HG03039 (cell line): ENCODE data around the gene HK2.
A peak's percentile ranks its signal among the peaks of the same experiment; 100 is the strongest.
"Not testable (repeated sequence)": the region's sequence is repeated elsewhere in the genome, so short reads cannot be mapped to it uniquely, and the experiment has no call there.

ENCODE experiments used
- ATAC-seq: cut with Tn5 transposase; IDR thresholded peaks from one replicate; pipeline ENCODE4 v1.9.1; 2021; ENCODE audit warnings: mild to moderate bottlenecking, moderate library complexity; ENCODE audit not compliant: unreplicated experiment

HK2 gene

DNA sequence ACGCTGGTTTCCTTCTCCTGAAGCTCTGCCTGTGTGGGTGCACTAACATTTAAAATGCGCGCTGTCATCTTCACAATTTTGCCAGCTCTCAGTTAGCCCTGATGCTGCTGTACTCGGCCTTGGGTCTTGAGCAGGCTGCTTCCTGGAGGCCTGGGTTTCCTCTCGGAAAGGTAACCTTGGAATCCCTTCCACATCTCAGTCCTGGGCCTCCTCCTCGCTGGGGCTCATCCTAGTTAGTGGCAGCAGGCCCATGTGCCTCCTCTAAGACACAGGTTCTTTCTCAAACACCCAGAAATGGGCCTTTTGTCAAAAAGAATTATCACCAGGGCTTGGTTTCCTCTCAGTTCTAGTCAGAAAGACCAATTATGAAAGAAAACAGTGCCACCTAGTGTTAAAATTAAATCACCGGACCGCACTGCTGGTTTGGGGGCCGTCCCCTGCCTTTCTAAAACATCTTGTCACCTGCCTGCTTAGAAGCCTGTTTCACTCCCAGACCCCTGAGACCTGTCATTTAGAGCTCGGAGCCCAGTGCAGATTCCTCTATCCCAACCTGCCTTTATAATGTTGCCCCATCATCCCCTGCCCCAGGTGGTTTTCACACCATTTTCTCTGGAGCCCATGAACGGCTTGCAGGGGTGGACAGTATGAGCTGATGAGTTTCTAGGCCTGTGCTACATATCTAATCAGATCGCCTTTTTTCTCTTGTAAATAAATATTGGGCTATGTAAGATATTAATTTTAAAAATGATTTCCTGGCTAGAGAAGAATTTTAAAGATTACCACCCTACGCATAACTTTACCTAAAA is 42.4 kb downstream of the HK2 start:
- ATAC-seq, result peak; percentile 63

DNA sequence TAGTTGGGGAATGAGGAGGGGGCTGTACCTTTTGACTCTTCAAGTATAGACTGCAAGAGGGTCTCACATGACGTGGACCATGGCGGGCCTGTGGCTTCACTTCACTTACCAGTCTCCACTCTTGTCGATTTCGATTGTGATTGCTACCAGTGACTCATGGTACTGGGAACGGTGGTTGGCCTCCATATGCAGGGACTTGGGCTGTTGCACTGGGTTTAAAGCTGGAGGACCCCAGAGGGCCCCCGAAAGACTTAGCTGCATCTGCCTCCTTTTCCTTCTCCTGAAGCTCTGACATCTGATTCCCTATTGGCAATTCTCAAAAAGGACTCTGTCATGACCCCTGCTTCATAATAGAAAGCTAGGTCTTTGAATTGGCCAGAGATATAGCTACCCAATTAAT is 43.4 kb downstream of the HK2 start:
- ATAC-seq, result no peak

DNA sequence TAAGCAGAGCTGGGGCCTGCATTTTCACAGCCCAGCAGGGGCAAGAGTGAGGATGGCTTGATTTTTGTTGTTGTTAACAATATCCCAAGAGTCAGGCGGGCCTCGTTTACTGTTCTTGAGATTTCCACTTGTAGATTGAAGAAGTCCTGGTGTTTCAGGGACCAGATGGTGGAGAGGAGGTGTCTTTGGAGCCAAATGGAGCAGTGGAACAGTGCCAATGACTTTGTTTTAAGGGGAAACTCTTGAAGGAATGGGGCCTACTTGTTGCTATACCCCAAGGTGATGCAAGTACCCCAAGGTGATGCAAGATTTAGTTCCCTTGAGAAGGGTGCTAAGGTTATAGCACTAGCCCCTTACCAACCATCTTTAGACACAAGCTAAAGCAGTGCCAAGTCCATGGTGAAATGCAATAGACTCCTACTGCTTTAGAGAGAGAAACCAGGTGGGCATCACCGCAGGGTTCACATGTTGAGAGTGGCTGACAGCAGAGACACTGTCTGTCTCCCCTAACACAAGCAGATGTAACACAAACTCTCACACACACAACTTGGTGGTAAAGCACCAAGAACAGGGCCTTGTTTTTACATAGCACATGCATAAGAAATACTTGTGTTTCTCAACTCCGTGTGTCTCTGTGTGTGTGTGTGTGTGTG is 44.0 kb downstream of the HK2 start:
- no peak for ATAC-seq

DNA sequence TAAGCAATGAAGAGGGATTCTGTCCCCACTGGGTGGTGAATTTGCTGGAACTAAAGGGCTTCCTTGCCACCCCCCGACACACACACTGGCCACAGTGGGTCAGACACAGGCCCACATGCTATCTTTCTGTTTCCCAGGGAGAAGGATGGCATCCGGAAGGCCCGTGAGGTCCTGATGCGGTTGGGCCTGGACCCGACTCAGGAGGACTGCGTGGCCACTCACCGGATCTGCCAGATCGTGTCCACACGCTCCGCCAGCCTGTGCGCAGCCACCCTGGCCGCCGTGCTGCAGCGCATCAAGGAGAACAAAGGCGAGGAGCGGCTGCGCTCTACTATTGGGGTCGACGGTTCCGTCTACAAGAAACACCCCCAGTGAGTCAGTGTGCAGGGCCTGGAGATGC is 44.6 kb downstream of the HK2 start:
- ATAC-seq, result no peak

DNA sequence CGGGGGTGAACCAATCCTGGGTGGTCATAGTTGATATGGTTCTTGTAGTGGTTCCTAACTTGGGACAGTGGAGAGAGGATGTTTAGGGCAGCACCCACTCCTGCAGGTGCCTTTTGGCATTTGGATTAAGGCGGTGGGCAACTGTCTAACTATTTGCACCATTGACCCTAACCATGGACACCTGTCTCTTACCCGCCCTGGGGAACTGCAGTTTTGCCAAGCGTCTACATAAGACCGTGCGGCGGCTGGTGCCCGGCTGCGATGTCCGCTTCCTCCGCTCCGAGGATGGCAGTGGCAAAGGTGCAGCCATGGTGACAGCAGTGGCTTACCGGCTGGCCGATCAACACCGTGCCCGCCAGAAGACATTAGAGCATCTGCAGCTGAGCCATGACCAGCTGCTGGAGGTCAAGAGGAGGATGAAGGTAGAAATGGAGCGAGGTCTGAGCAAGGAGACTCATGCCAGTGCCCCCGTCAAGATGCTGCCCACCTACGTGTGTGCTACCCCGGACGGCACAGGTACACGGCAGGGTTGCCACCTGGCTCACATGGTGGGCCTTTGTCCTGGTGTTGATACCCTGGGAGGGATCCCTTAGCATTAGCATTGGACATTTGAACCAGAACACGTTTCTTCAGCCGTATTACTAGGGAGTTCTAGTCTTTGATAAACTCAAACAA is 46.3 kb downstream of the HK2 start:
- ATAC-seq, result no peak

DNA sequence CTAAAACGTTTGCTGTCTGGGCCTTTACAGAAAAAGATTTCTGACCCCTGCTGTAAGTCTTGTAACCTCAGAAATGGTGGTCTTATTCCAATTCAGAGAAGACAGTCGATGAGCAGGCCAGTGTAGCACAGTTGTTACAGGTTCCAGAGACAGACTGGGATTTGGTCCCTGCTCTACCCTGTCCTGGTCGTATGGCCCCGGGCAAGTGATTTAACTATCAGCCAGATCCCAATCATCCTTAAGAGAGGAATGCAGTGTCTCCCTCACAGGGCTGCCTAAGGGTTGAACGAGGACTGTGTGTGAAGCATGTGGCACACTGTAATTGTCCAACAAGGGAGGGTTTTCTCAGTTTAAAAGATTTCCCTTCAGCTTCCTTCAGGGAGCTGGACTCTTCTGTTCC is 47.2 kb downstream of the HK2 start:
- ATAC-seq, result no peak

DNA sequence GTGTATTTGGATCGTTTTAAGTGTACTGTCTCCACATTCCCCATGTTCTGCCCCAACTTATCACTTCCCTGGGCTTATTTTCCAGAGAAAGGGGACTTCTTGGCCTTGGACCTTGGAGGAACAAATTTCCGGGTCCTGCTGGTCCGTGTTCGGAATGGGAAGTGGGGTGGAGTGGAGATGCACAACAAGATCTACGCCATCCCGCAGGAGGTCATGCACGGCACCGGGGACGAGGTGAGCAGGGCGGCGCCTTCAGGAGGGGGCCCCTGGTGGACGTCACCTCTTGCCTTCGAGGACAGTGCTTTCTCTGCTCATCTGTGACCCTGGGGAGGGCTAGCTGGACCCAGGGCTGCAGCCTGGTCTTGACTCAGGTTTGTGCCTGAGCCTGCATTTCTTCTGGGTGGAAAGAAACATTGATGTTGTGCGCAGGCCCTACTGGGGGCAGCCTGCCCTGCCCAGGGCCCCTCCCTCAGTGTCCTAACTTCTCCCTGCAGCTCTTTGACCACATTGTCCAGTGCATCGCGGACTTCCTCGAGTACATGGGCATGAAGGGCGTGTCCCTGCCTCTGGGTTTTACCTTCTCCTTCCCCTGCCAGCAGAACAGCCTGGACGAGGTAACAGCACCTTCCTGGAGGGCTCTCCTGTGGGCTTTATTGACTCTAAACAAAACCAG is 47.8 kb downstream of the HK2 start:
- no peak for ATAC-seq

DNA sequence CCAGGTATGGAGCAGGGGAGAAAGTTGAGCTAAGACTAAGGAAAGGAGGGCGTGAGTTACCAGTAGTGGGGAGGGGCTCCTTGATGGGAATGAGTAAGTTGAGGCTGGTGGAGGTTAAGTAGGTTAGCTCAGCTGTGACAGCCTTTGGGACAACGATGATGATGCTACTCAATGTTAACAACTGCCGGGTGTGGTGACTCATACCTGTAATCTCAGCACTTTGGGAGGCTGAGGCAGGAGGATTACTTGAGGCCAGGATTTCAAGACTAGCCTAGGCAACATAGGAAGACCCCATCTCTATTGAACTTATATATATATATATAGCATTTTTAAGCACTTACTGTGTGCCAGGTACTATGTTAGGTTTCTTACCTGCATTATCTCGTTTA is 48.4 kb downstream of the HK2 start:
- ATAC-seq, result no peak

DNA sequence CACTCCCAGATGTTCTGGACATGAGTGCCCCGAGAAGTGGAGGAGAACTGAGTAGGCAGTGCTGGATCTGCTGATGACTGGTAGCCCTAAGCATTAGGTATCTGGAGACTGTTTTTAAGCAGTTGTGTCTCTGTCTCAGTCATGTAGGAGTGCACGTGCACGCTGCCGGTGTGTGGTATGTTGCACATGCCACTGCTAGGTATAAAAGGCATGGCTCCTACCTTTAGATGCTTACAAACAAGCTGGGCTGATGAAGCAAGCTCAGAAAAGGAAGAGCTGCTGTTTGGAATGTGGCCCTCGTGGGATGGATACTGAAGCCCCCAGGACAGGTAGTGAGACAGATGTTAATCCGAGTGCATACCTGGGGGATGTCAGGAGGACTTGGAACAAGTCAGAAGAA is 49.1 kb downstream of the HK2 start:
- no peak for ATAC-seq

DNA sequence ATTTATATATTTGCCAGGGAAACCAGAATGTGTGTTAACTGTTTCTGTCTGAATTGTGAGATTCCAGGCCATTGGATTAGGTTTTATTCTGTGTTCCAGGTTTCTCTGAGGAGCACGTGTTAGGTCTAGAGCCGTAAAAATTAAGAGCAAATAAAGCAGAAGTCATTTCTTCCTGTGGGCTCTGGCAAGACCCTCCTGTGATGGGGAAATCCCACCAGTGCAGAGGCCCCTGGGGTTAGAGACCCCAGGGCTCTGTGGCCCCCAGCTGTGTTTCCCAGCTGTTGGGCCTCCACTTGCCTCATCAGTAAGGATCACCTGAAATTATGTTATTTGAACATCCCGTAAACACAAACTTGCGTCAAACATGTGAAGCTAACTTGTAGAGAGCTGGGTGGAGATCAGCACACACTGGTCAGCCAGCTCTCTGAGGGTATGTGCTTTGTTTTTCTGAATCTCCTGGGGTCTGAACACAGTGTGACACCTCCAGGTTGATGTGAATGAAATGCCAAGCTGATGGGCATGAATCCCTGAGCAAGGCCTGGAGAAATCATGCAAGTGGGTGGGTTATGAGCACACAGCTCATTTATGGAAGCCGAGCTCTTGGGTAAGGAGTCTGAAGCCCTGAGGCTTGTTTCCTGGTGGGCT is 50.3 kb downstream of the HK2 start:
- ATAC-seq, result no peak

DNA sequence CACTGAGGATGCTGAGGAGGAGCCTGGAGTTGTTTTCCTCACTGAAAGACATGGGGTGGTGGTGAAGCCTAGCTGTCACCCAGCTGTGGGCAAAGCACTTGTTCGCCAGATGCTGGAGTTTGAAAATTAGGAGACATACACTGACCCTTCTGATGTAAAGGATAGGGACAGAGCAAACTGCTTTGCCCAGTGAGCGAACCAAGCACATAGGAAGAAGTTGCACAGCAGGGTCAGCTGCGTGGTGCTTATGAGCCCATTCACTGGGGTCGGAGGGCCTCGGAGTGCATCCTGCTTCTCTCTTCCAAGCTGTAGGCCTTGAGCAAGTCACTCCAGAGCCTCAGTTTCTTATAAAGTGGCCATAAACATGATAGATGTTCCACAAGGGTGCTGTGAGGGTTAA is 50.9 kb downstream of the HK2 start:
- no peak for ATAC-seq

DNA sequence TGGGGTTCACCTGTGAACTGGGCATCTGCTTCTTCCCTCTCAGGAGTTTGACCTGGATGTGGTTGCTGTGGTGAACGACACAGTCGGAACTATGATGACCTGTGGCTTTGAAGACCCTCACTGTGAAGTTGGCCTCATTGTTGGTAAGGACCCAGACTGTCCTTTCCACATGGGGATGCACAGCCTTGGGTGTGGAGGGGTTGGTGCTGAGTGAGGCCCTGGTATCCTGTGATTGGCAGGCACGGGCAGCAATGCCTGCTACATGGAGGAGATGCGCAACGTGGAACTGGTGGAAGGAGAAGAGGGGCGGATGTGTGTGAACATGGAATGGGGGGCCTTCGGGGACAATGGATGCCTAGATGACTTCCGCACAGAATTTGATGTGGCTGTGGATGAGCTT is 52.3 kb downstream of the HK2 start:
- ATAC-seq, result no peak

DNA sequence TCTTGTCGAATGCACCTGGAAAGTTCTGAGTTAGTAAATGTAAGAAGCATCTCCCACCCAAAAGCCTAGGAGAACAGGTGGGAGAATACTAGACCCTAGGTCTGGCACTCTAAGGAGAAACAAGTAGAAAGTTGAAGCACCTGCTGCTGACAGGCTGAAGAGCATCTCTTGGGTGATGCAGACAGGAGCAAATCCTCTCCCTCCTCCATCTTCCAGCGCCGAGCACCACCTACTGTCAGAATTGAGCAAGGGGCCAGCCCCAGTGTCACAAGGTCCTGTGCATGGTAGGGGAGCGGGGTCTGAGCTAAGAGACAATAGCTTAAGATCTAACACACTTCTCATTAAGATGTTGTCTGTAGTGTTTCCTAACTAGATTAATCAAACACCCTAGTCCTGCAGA is 52.9 kb downstream of the HK2 start:
- no peak for ATAC-seq

DNA sequence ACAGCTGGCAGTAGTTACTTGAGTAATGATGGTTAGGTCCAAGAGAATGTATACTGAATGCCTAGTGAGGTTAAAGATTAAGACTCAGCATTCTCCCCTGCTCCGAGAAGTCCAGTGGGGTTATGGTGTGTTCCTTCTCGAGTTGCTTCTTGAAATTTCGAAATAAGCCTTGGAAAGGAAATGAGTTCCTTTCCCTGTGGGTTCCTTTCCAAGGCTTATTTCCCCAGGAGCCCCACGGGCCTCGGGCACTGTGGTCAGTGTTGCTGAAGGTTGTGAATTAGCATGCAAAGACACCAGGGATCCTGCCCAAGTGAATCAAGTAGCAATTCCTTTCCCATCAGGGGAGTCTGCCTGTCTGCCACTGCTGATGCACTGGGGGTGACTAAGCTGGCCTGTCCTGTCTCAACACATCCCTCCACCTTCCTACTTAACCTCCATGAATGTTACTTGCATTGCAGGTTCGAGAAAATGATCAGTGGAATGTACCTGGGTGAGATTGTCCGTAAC is 53.6 kb downstream of the HK2 start:
- no peak for ATAC-seq

DNA sequence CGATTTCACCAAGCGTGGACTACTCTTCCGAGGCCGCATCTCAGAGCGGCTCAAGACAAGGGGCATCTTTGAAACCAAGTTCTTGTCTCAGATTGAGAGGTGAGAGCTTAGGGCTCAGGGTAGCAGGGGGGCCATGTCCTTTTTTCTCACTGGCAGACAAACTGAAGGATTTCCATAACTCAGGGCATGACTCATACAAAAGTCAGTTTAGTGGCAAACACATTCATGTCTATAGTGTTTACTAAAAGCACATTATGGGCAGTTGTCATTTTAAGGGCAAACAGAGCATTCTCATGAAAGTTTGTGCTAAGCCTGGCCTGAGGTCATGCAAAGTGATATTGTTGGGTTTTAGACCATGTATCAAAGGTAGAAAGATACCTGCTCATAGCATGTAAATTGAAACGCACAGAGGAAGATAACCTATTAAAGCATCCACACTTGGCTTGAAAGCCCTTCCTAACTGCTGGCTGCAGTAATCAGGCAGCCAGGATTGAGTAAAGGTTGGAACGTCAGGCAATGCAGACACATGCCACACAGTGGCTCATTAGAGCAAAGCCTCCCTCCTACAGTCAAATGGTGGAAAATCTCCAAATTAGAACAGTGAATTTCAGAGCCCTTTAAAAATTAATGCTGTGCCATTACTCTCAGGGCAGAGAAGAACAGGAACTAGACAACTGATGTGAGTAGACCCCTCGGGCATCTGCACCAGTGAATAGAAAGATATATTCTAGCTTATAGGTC is 54.2 kb downstream of the HK2 start:
- no peak for ATAC-seq

DNA sequence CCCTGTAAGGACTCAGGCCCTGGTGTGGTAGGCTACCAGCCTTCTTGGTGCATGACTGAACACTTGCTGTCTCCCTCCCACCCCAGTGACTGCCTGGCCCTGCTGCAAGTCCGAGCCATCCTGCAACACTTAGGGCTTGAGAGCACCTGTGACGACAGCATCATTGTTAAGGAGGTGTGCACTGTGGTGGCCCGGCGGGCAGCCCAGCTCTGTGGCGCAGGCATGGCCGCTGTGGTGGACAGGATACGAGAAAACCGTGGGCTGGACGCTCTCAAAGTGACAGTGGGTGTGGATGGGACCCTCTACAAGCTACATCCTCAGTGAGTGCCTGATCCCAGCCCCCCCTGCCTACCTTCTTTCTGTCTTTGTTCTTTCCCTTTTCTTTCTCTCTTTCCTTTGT is 55.2 kb downstream of the HK2 start:
- no peak for ATAC-seq

DNA sequence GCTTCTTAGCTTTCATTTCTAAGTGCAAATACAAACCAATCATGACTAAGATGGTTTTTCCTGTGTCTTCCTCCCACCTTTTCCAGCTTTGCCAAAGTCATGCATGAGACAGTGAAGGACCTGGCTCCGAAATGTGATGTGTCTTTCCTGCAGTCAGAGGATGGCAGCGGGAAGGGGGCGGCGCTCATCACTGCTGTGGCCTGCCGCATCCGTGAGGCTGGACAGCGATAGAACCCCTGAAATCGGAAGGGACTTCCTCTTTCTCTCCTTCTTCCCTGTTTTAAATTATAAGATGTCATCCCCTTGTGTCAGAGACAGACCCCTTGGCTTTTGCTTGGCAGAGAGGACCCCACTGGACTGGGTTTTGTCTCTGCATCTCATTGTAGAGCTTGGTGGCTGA is 56.8 kb downstream of the HK2 start:
- no peak for ATAC-seq

DNA sequence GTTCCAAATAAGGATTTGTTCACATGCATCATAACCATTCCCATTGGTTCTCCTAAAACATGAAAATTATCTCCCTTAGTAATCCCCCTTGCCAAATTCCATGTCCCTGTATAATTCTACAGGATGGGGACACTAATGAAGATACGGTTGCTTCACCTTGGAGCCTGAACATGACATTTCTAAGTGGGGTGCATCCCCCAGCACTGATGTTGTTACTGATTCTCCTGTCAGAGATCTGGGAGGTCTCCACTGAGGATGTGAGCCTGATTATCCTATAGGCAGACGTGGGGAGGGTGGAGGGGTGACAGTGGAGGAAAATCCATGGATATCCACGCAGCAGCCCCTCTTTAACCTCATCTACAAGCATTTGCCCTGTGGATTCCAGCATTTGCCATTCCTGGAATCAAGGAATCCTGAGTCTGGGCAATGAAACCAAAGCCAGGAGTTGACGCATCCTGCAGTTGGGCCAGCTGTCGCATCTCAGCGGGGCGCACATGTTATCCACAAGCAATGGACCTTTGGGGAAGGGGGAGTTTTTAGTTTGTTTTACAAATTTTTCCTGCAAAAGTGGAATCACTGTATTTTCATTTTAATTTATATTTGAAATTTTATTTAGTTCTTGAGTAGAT is 57.3 kb downstream of the HK2 start:
- ATAC-seq, result no peak

DNA sequence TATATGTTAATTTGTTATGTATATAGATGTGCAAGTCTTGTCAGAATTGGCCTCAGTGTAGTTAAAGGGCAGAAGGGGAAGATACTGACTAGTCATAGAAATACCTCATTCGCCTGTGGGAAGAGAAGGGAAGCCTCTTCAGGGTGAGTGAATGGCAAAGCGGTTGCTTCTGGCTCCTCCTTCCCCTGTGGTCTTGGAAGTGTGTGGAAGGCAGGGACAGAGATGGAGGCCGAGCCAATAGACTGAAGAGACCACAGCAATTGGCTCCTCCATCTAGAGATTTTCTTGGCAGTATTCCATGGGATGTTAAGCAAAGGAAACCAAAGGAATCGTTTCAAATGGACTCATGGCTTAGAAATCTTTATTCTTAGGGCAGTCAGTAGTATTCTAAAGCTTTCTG is 57.9 kb downstream of the HK2 start:
- ATAC-seq, result not testable (repeated sequence)

DNA sequence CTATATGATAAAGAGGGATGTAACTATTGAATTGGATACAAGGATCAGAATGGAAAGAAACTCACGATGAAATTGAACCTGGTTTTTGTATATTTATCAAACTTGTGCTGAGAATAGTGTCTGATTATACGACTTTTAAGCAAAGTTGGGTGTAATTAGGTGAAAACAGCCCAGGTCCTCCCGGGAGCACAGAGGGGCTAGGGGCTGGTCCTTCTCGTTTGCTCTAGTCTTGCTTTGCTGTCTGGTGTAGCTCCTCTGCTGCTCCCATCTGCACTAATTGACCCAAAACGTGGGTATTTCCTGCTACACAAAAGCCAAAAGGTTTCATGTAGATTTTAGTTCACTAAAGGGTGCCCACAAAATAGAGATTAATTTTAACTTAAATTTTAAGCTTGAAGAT is 58.7 kb downstream of the HK2 start:
- ATAC-seq, result no peak
